CD4-positive, alpha-beta T cell treated with Interleukin-17A for 4 hours (primary cell): Measurements from ENCODE around the gene TEX26.

Experiments used
- DNase-seq: peaks from one replicate; pipeline ENCODE4 v3.0.0-alpha.2; 2020; ENCODE audit warnings: mixed read lengths

Gene TEX26

GRCh38 chr13:31016342-31017325 is 84.2 kb downstream of the TEX26 start:
- no peak for DNase-seq

- DNase-seq: no peak
Observed at GRCh38 chr13:31018511-31018910, 86.1 kb downstream of the TEX26 start.

- DNase-seq: no peak
Observed at GRCh38 chr13:31020996-31021395, 88.5 kb downstream of the TEX26 start.

- no peak for DNase-seq
Observed at GRCh38 chr13:31022288-31022895, 89.9 kb downstream of the TEX26 start.

GRCh38 chr13:31022928-31023530 is 90.6 kb downstream of the TEX26 start:
- DNase-seq: no peak
